HG02938 (cell line): ENCODE results near the gene TYK2.
A peak's percentile ranks its signal among the peaks of the same experiment; 100 is the strongest.
"Not testable (repeated sequence)": the region's sequence is repeated elsewhere in the genome, so short reads cannot be mapped to it uniquely, and the experiment has no call there.

ENCODE experiments used
- ATAC-seq: cut with Tn5 transposase; IDR thresholded peaks from one replicate; pipeline ENCODE4 v1.9.1; 2021; ENCODE audit warnings: mild to moderate bottlenecking, moderate library complexity; ENCODE audit not compliant: unreplicated experiment

The TYK2 gene

GRCh38 chr19:10408511-10409283 lies 28.3 kb upstream of the TYK2 start:
- no peak for ATAC-seq

GRCh38 chr19:10407096-10407495 lies 26.7 kb upstream of the TYK2 start:
- ATAC-seq = no peak

GRCh38 chr19:10406191-10406590 lies 25.8 kb upstream of the TYK2 start:
- no peak for ATAC-seq

GRCh38 chr19:10404888-10405820 lies 24.8 kb upstream of the TYK2 start:
- no peak for ATAC-seq

GRCh38 chr19:10403137-10404021 lies 23.0 kb upstream of the TYK2 start, which contains the start of gene CDC37:
TSS of gene CDC37 (minus strand) at chr19:10403542. CDS start at chr19:10403479, 63 bp downstream.
- ATAC-seq = peak; percentile 85

GRCh38 chr19:10402441-10403038 lies 22.2 kb upstream of the TYK2 start:
- ATAC-seq = no peak

- no peak for ATAC-seq
Observed at GRCh38 chr19:10399878-10400277, 19.5 kb upstream of the TYK2 start.

GRCh38 chr19:10399340-10399739 lies 19.0 kb upstream of the TYK2 start:
- ATAC-seq = not testable (repeated sequence)

- ATAC-seq = no peak
Observed at GRCh38 chr19:10398819-10399218, 18.4 kb upstream of the TYK2 start.

GRCh38 chr19:10395917-10396316 lies 15.5 kb upstream of the TYK2 start:
- ATAC-seq = no peak

- ATAC-seq = no peak
Observed at GRCh38 chr19:10395436-10395835, 15.1 kb upstream of the TYK2 start.

GRCh38 chr19:10395003-10395402 lies 14.6 kb upstream of the TYK2 start:
- no peak for ATAC-seq

- no peak for ATAC-seq
Observed at GRCh38 chr19:10393137-10393536, 12.8 kb upstream of the TYK2 start.

GRCh38 chr19:10392120-10392519 lies 11.7 kb upstream of the TYK2 start:
- ATAC-seq = no peak

- no peak for ATAC-seq
Observed at GRCh38 chr19:10390652-10391286, 10.4 kb upstream of the TYK2 start.

- no peak for ATAC-seq
Observed at GRCh38 chr19:10389863-10390262, 9.5 kb upstream of the TYK2 start.

GRCh38 chr19:10388957-10389356 lies 8.6 kb upstream of the TYK2 start:
- no peak for ATAC-seq

- ATAC-seq = no peak
Observed at GRCh38 chr19:10384580-10384979, 4.2 kb upstream of the TYK2 start.

- not testable (repeated sequence) for ATAC-seq
Observed at GRCh38 chr19:10383223-10383499, 2.8 kb upstream of the TYK2 start.

- no peak for ATAC-seq
Observed at GRCh38 chr19:10379880-10380312, 476 bp downstream of the TYK2 start.
